ENCODE data around the gene ARL6IP6.

DNA sequence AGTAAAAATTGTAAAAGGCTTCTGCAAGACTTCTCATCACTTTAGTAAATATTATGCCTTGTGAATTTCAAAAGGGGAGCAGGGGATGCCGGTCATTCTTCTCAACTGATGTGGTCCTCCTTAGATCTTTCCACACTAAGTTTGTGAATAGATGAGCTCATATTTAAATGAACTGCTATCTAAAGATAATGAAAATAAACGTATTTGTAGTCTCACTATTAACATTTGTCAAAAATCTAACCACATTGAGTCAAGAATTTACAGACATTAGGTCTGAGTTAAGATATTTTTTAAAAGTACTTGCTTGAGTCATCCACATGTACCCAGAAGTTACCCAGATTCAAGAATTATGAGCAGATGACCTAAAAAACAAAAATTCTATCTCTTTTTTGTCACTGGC is 7.7 kb upstream of the ARL6IP6 start:
- TF ChIP-seq, protein P1, sequence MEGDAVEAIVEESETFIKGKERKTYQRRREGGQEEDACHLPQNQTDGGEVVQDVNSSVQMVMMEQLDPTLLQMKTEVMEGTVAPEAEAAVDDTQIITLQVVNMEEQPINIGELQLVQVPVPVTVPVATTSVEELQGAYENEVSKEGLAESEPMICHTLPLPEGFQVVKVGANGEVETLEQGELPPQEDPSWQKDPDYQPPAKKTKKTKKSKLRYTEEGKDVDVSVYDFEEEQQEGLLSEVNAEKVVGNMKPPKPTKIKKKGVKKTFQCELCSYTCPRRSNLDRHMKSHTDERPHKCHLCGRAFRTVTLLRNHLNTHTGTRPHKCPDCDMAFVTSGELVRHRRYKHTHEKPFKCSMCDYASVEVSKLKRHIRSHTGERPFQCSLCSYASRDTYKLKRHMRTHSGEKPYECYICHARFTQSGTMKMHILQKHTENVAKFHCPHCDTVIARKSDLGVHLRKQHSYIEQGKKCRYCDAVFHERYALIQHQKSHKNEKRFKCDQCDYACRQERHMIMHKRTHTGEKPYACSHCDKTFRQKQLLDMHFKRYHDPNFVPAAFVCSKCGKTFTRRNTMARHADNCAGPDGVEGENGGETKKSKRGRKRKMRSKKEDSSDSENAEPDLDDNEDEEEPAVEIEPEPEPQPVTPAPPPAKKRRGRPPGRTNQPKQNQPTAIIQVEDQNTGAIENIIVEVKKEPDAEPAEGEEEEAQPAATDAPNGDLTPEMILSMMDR (IDR thresholded peaks at IDR 0.05): no peak
- TF ChIP-seq EZH2 (IDR thresholded peaks at IDR 0.05; ENCODE audit: borderline replicate concordance, insufficient read depth, low read depth, low read length, poor library complexity, severe bottlenecking): no peak

All from B cell (primary cell).